GF-D8 (cell line): ENCODE measurements around the gene SESN1.
"Not testable (repeated sequence)": the region's sequence is repeated elsewhere in the genome, so short reads cannot be mapped to it uniquely, and the experiment has no call there.

Source experiments
- DNase-seq: peaks from one replicate; lab custom pipeline; 2025; lab: John Stamatoyannopoulos, UW

SESN1 gene

DNA sequence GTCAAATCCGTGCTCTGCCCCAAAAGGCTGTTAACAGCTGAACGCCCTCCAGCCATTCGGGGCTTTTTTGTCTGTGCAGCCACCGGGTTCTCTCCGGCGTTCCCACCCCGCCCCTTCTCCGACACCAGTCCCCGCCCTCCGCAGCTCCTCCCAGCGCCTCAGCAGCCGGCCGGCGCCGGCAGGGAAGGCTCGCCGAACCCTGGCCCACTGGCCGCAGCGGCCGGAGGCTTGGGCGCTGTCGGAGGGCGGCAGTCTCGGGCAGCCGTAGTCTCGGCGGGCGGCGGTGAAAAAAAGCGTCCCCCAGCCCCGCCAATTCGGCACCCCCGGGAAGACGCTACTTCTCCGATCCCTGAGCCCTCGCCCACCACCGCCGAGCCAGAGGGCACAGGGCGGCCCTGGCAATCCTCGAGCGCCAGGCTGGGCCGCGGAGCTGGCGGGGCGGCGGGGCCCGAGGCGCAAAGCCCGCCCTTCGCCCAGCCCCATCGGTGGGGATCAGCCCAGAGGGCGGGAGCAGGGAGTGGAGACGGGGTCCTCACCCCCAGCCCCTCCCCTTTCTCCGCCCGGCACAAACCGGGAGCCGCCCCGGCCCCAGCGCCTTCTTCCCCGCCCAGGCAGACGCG is at the start of gene SESN1:
Gene SESN1 (minus strand): TSS at position 431 of the 620 bp plus-strand sequence. CDS start 773 bp downstream, outside the sequence.
- peak; percentile 64 for DNase-seq

DNA sequence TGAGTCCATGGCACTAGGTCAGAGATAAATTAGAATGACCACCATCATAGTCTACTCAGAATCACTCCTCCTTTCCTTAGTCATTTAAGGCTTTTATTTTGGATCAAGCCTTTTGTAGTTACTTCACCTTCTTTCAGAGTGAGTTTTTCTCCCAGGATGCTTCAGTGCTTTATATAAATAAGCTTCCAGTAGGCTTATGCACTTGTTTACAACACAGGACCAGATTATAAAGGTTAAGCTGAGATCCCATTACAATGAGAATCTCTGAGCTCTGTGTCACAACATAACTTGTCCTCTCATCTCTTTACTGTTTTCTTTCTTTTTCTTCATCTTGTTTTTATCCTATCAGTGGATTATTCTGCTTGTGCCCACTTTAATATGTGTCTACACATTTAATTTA is 48.5 kb upstream of the SESN1 start:
- DNase-seq = no peak

DNA sequence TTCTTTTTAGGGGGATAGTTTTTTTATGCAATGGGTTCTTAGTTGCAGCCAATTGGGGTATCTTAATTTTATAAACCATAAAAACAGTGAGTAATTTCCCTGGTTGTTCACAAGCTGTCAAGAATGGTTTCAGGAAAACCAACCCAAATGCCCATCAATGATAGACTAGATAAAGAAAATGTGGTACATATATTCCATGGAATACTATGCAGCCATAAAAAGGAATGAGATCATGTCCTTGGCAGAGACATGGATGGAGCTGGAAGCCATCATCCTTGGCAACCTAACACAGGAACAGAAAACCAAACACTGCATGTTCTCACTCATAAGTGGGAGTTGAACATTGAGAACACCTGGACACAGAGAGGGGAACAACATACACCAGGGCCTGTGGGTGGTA is 47.4 kb upstream of the SESN1 start:
- DNase-seq = not testable (repeated sequence)

DNA sequence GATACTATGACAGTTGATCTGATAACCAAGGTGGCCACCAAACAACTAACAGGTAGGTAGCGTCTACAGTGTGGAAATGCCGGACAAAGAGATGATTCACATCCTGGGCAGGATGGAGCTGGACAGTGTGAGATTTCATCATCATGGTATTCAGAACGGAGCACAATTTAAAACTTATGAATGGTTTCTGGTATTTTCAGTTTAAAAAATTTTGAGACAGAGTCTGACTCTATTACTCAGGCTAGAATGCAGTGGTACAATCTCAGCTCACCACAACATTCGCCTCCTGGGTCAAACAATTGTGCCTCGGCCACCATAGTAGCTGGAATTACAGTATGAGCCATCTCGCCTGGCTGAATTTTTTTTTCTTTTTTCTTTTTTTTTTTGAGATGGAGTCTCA is 44.5 kb upstream of the SESN1 start:
- no peak for DNase-seq

DNA sequence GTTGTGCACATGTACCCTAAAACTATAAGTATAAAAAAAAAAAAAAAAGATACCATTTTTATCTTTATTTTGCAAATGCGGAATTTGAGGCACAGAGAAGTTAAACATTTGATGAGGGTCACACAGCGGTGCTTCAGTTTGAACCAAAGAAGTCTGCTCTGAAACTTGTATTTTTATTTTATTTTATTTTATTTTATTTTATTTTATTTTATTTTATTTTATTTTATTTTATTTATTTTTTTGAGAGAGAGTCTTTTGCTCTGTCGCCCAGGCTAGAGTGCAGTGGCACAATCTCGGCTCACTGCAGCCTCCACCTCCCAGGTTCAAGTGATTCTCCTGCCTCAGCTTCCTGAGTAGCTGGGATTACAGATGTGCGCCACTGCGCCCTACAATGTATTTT is 41.9 kb upstream of the SESN1 start:
- not testable (repeated sequence) for DNase-seq

DNA sequence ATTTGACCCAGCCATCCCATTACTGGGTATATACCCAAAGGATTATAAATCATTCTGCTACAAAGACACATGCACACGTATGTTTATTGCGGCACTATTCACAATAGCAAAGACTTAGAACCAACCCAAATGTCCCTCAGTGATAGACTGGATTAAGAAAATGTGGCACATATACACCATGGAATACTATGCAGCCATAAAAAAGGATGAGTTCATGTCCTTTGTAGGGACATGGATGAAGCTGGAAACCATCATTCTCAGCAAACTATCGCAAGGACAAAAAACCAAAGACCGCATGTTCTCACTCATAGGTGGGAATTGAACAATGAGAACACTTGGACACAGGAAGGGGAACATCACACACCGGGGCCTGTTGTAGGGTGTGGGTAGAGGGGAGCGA is 41.4 kb upstream of the SESN1 start:
- not testable (repeated sequence) for DNase-seq

DNA sequence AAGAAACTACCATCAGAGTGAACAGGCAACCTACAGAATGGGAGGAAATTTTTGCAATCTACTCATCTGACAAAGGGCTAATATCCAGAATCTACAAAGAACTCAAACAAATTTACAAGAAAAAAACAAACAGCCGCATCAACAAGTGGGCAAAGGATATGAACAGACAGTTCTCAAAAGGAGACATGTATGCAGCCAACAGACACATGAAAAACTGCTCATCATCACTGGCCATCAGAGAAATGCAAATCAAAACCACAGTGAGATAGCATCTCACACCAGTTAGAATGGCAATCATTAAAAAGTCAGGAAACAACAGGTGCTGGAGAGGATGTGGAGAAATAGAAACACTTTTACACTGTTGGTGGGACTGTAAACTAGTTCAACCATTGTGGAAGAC is 41.0 kb upstream of the SESN1 start:
- not testable (repeated sequence) for DNase-seq

DNA sequence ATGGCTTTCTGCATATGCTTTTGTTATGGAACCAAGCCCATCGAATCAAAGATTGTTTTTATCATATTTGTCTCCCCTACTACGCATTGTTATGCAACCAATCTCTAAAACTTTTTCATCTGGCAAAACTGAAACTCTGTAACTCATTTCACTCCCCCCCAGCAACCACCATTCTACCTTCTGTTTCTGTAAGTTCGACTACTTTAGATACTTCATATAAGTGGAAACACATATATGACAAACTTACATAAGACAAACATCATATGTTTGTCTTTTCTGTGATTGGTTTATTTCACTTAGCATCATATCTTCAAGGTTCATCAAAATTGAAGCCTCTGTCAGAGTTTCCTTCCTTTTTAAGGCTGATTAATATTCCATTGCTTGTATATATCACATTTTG is 35.4 kb upstream of the SESN1 start:
- no peak for DNase-seq

DNA sequence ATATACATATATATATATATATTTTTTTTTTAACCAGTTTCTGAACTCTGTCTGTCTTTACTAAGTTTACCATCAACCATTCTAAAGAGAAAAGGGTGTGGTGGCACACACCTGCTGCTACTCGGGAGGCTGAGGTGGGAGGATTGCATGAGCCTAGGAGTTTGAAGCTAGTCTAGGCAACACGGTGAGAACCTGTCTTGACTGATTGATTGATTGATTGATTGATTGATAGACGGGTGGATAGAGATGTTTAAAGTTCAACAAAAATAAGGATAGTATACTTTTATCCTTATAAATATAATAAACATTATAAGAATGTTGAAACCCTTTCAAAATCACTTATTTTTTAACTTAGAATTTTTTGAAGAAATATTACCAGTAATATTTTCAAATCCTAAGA is 30.9 kb upstream of the SESN1 start:
- no peak for DNase-seq

DNA sequence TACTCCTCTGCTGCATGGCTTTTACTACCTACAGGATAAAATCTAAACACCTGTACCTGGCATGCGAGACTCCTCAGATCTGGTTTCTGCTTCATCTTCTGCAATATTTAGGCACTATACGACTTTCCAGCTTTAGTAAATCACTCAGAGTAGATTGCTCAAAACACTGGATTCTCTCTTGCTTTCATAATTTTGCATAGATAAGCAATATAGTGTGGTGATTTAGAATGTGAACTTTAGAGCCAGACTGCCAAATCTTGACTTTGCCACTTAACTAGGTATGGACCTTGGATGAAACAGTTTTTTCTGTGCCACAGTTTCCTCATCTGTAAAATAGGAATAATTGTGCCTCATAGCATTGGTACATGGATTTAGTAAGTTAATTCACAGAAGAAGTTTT is 29.6 kb upstream of the SESN1 start:
- no peak for DNase-seq

DNA sequence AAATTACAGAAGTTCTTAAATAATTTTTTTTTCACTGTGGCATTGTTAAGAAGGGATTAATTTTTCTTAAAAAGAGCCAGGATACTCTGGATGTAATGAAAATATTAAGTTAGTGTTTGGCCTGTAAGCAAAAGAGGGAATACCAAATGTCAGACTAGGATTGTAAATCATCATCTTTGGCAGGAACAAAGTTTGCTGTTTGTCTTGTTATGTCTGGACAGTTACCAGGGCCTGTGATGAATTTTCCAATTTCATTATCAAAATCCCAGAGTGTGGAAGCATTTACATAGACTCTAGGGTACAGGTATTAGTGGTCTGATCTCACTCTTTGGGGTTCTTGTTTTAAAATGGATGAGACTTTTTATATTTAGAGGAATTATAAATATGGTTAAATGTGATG is 26.8 kb upstream of the SESN1 start:
- DNase-seq = no peak

DNA sequence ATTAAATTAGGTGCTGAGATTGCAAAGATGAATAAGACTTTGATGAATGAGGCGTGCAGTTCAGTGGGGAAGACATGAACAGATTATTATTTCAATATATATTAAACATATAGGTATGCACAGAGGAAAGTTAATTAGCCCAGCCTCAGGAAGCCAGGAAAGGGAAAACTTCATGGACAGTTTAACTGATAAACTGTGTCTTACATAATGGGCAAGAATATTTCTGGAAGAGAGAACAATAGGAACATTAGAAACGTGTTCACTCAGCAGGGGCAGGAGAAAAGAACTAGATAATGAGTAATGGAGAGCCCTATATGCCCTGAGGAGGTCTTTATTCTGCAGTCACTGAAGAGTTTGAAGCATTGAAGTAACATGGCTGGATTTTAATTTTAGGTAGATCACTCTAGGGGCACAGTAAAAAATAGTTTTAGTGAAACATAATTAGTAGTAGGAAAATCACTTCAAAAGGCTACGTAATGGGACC is 24.3 kb upstream of the SESN1 start:
- no peak for DNase-seq

DNA sequence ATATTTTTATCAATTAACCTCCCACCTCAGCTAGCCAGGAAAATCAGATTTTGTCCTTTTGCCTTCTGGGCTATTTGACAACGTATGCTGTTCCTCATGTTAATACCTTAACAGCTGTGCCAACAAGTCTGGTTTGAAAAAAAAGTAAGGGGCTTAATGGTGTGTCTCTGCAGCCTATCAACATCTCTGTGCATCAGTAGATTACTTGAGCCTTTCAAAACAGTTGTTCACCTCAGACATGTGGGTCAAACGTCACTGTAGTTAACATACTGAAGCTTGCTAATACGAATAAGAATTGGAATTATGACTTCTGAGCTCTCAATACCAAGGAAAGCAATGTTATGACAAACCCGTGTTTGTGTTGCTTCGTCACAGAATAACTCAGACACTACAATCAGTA is 23.7 kb upstream of the SESN1 start:
- DNase-seq = no peak

DNA sequence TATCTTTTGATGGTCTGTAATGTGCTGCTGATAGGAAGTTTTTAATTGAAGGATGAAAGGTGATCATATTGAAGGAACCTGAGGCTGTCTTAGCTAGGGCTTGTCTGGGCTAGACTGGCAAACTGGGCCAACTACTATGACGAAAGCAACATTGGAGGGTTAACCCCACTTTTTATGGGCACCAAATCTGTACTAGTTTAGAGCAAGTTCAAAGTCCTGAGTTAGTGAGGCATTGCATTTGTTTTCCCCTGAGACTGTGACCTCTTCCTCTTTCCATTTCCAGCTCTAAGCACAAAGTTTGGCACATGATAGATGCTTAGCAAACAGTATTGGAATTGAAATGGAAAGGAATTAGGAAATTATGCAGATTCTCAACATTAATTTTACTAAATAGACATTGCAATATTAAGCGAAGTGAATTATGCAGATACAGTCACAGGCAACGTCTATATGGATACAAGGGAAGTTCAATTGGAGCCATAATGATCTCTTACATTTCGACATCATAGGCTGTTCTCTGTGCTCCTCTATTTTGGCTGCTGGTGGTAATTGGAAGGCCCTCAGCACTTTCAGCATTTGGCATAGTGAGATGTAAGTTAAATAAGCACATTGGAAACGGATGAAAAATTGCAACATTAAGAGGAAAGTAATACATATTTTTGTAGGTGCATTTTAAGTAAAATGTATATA is 22.8 kb upstream of the SESN1 start:
- peak; percentile 91 for DNase-seq

DNA sequence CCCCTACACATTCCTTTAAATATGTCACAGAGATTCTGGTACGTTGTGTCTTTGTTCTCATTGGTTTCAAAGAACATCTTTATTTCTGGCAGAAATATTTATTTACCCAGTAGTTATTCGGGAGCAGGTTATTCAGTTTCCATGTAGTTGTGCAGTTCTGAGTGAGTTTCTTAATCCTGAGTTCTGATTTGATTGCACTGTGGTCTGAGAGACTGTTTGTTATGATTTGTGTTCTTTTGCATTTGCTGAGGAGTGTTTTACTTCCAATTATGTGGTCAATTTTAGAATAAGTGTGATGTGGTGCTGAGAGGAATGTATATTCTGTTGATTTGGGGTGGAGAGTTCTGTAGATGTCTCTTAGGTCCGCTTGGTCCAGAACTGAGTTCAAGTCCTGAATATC is 18.0 kb upstream of the SESN1 start:
- not testable (repeated sequence) for DNase-seq

DNA sequence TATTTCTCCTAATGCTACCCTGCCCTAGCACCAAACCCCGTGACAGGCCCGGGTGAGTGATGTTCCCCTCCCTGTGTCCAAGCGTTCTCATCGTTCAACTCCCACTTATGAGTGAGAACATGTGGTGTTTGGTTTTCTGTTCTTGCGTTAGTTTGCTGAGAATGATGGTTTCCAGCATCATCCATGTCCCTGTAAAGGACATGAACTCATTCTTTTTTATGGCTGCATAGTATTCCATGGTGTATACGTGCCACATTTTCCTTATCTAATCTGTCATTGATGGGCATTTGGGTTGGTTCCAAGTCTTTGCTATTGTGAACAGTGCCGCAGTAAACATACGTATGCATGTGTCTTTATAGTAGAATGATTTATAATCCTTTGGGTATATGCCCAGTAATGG is 15.0 kb upstream of the SESN1 start:
- DNase-seq = not testable (repeated sequence)

DNA sequence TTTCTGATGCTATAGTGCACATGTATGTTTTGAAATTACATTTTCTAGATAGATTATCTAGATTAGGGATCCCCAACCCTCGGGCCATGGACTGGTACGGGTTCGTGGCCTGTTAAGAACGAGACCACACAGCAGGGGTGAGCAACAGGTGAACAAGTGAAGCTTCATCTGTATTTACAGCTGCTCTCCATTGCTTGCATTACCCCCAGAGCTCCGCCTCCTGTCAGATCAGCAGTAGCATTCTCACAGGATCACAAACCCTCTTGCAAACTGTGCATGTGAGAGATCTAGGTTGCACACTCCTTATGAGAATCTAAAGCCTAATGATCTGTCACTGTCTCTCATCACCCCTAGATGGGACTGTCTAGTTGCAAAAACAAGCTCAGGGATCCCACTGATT is 11.0 kb upstream of the SESN1 start:
- no peak for DNase-seq

DNA sequence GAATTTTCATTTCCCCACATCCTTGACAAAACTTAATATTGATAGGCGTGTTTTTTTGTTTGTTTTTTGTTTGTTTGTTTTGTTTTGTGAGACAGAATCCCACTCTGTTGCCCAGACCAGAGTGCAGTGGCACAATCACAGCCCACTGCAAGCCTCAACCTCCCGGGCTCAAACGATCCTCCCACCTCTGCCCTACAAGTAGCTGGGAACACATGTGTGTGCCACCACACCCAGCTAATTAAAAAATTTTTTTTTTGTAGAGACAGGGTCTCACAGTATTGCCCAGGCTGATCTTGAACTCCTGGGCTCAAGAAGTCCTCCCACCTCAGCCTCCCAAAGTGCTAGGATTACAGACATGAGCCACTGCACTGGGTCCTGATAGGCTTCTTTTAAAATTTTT is 9.9 kb upstream of the SESN1 start:
- DNase-seq = no peak

DNA sequence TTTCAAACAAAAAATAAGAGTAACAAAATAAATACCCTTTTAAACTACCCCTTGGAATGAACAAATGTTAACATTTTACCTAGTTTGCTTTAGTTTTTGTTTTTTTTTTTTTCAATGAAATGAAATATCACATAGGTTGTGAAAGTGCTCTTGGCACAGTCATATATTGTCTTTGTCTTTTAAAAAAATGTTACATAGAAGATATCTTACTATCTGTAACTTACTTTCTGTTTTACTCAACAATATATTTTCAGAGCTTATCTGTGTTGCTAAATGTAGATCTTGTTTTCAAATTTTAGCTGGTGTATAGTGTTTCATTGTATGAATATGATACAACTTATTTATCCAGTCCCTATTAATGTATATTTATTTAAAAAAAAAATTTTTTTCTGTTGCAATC is 9.3 kb upstream of the SESN1 start:
- no peak for DNase-seq

DNA sequence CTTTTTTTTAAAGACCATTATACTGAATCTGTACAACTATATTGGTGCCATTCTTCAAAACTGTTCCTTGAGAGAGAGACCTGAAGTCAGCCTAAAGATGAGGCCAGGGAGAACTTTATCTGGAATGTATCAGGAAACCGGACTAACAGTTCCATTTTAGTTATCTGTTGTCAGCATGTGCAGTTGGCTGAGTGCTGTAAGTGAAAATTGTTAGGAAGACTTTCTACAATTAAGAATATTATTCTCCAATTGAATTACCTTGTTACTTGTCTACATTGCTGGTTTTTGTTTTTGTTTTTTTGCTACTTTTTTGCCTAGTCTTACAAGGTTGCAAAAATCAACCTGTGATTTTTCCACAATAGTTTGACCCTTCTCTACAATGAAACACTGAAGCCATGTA is 8.1 kb upstream of the SESN1 start:
- DNase-seq = no peak

DNA sequence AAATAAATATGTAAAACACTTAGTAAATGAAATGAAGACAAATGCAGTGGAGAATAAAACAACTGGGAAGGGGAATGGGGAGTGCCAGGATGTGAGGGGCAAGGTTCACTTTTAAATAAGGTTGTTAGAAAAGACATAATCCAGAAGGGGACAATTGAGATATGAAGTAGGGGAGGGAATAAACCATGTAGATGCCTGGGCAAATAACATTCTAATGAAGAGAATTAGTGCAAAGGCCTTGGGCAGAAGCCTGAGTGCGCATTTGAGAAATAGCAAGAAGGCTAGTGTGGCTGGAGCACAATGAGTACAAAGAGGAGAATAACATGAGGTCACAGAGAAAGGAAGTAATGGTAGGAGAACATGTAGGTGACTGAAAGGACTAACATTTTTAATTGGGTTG is 3.0 kb upstream of the SESN1 start:
- DNase-seq = no peak

DNA sequence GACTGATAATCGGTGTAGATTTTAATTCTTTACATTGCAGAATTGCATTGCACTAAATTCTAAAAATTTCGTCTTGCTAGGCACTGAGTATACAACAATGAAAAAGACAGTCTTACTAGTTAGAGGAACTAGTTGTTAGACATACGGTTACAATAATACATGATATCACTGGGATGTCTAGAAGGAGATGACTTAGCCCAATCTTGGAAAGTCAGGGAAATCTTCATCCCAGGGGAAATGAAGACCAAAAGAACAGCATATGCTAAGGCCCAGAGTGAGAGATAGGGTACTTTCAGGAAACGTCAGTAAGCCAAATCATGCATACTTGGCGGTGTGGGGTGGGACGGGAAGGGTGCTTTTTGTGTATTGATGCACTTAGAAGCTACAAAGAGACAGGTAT is 1.6 kb upstream of the SESN1 start:
- no peak for DNase-seq

DNA sequence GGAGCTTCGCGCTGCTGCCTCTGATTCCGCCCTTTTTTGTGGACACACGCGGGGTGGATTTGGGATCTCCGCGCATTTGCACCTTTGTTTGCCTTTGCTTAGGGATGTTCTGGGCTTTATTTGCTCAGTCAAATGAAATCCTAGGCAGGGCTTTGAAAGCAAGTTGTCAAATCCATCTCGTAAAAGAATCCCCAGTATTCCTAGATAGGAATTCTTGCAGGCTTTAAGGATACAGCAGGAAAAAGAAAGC is 1.1 kb upstream of the SESN1 start:
- no peak for DNase-seq
